ENCODE measurements around the gene CUBN. TPM values are rescaled to one million over a fixed set of nuclear protein-coding genes. Genes with fewer than 3 reads are reported as not detected.

Gene CUBN
- total and polyA plus RNA-seq, 10 of the 15 experiments (the other 5 are each of a cell fraction or from before 2014, with no cell fraction given): under 0.01 to 0.14 (median 0.02) TPM; not detected in 6

DNA sequence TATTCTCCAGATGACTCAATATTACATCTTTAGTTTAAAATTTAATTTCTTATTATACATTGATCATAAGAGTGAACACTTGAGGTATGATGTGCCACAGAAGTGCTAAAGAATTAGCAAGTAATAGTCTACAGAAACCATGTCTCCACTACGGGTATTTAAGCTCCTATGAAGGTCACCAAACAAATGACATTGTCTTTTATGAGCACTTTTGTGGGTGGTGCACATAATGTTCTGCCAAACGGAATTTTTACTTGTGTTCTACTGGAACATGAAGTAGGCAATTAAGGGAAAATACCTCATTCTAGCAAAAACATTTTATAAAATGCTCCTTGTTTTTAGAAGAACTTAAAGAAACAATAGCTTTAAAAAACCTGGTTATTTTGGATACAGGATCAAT is 27.4 kb upstream of the CUBN start:
- in situ Hi-C loops (cut with MboI) (no loop called here), intact Hi-C loops (cut with micrococcal nuclease; ENCODE audit: unreplicated experiment) (no loop called here)
- Histone ChIP-seq H3K4me3 (no peak overlapping the region), H3K4me2 (ENCODE audit: control insufficient read depth, insufficient read depth) (no peak overlapping the region), H4K20me1 (ENCODE audit: control insufficient read depth, insufficient read depth) (no peaks in the 10 kb centered on the region), H3K9me3 (replicated peaks; ENCODE audit: control insufficient read depth, insufficient read depth, low read length) (no peaks in the 10 kb centered on the region), H3K9ac (ENCODE audit: control insufficient read depth, insufficient read depth, low read length) (no peak overlapping the region), H3K79me2 (ENCODE audit: control insufficient read depth, insufficient read depth, low read length) (no peaks in the 10 kb centered on the region), H3K27me3 (replicated peaks in 1 of 2; ENCODE audit: control insufficient read depth in 2 of 2, insufficient read depth in 2 of 2, low read length in 1 of 2) (no peaks in the 10 kb centered on the region), H3K27ac (ENCODE audit: control insufficient read depth, insufficient read depth) (no peak overlapping the region), H3K4me1 (ENCODE audit: control insufficient read depth, insufficient read depth, low read length) (no peaks in the 10 kb centered on the region), H3K36me3 (ENCODE audit: control insufficient read depth in 2 of 2, insufficient read depth in 2 of 2, low read length in 1 of 2) (no peaks in the 10 kb centered on the region), H2AFZ (ENCODE audit: control insufficient read depth, low read depth, low read length) (no peak overlapping the region)
- no peak for ATAC-seq
- BruUV-seq (replicated peaks): no TSS peak
- RAD21 ChIA-PET (ENCODE audit: unreplicated experiment): no interaction called here
- 37% methylated on average over 2 of the region's 2 CpGs for WGBS (ENCODE audit: insufficient coverage, insufficient replicate concordance, low lambda C conversion rate, missing lambda C conversion rate)
- peak; percentile 13 for FAIRE-seq
- DNase-seq (ENCODE audit: low read depth, low spot score): no peak
- CTCF ChIA-PET: no interaction called here
- POLR2A ChIA-PET: no interaction called here
- TF ChIP-seq POLR2AphosphoS5 (IDR thresholded peaks at IDR 0.05; ENCODE audit: low read length) (no peak), KDM1A (IDR thresholded peaks at IDR 0.05; ENCODE audit: borderline replicate concordance) (no peak), FOS (IDR thresholded peaks at IDR 0.05; ENCODE audit: borderline replicate concordance, extremely low read depth, insufficient read length) (no peak), NR2C1 (IDR thresholded peaks at IDR 0.05) (no peak), WRNIP1 (IDR thresholded peaks at IDR 0.05; ENCODE audit: borderline replicate concordance, low read depth, low read length) (no peak), SMARCA5 (IDR thresholded peaks at IDR 0.05) (no peak), TCF7 (IDR thresholded peaks at IDR 0.05; ENCODE audit: borderline replicate concordance) (no peak)
- TF ChIP-seq, protein P1, sequence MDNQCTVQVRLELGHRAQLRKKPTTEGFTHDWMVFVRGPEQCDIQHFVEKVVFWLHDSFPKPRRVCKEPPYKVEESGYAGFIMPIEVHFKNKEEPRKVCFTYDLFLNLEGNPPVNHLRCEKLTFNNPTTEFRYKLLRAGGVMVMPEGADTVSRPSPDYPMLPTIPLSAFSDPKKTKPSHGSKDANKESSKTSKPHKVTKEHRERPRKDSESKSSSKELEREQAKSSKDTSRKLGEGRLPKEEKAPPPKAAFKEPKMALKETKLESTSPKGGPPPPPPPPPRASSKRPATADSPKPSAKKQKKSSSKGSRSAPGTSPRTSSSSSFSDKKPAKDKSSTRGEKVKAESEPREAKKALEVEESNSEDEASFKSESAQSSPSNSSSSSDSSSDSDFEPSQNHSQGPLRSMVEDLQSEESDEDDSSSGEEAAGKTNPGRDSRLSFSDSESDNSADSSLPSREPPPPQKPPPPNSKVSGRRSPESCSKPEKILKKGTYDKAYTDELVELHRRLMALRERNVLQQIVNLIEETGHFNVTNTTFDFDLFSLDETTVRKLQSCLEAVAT (IDR thresholded peaks at IDR 0.05): no peak
- TF ChIP-seq, protein P2, sequence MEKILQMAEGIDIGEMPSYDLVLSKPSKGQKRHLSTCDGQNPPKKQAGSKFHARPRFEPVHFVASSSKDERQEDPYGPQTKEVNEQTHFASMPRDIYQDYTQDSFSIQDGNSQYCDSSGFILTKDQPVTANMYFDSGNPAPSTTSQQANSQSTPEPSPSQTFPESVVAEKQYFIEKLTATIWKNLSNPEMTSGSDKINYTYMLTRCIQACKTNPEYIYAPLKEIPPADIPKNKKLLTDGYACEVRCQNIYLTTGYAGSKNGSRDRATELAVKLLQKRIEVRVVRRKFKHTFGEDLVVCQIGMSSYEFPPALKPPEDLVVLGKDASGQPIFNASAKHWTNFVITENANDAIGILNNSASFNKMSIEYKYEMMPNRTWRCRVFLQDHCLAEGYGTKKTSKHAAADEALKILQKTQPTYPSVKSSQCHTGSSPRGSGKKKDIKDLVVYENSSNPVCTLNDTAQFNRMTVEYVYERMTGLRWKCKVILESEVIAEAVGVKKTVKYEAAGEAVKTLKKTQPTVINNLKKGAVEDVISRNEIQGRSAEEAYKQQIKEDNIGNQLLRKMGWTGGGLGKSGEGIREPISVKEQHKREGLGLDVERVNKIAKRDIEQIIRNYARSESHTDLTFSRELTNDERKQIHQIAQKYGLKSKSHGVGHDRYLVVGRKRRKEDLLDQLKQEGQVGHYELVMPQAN (conservative IDR thresholded peaks at IDR 0.05): no peak
- TF ChIP-seq, protein P3, sequence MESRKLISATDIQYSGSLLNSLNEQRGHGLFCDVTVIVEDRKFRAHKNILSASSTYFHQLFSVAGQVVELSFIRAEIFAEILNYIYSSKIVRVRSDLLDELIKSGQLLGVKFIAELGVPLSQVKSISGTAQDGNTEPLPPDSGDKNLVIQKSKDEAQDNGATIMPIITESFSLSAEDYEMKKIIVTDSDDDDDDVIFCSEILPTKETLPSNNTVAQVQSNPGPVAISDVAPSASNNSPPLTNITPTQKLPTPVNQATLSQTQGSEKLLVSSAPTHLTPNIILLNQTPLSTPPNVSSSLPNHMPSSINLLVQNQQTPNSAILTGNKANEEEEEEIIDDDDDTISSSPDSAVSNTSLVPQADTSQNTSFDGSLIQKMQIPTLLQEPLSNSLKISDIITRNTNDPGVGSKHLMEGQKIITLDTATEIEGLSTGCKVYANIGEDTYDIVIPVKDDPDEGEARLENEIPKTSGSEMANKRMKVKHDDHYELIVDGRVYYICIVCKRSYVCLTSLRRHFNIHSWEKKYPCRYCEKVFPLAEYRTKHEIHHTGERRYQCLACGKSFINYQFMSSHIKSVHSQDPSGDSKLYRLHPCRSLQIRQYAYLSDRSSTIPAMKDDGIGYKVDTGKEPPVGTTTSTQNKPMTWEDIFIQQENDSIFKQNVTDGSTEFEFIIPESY (IDR thresholded peaks at IDR 0.05): no peak
- TF ChIP-seq, protein P4, sequence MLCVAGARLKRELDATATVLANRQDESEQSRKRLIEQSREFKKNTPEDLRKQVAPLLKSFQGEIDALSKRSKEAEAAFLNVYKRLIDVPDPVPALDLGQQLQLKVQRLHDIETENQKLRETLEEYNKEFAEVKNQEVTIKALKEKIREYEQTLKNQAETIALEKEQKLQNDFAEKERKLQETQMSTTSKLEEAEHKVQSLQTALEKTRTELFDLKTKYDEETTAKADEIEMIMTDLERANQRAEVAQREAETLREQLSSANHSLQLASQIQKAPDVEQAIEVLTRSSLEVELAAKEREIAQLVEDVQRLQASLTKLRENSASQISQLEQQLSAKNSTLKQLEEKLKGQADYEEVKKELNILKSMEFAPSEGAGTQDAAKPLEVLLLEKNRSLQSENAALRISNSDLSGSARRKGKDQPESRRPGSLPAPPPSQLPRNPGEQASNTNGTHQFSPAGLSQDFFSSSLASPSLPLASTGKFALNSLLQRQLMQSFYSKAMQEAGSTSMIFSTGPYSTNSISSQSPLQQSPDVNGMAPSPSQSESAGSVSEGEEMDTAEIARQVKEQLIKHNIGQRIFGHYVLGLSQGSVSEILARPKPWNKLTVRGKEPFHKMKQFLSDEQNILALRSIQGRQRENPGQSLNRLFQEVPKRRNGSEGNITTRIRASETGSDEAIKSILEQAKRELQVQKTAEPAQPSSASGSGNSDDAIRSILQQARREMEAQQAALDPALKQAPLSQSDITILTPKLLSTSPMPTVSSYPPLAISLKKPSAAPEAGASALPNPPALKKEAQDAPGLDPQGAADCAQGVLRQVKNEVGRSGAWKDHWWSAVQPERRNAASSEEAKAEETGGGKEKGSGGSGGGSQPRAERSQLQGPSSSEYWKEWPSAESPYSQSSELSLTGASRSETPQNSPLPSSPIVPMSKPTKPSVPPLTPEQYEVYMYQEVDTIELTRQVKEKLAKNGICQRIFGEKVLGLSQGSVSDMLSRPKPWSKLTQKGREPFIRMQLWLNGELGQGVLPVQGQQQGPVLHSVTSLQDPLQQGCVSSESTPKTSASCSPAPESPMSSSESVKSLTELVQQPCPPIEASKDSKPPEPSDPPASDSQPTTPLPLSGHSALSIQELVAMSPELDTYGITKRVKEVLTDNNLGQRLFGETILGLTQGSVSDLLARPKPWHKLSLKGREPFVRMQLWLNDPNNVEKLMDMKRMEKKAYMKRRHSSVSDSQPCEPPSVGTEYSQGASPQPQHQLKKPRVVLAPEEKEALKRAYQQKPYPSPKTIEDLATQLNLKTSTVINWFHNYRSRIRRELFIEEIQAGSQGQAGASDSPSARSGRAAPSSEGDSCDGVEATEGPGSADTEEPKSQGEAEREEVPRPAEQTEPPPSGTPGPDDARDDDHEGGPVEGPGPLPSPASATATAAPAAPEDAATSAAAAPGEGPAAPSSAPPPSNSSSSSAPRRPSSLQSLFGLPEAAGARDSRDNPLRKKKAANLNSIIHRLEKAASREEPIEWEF (IDR thresholded peaks at IDR 0.05; ENCODE audit: insufficient replicate concordance, low read depth, low read length): no peak
- SMC1A ChIA-PET (ENCODE audit: uncharacterized antibody, unreplicated experiment): no interaction called here

All from GM12878 (cell line).